Transverse colon (tissue), 4 donors: ENCODE measurements around the gene CCDC137. TPM values are rescaled to one million over a fixed set of nuclear protein-coding genes. Genes with fewer than 3 reads are reported as not detected.

Source experiments
- DNase-seq: peaks from one replicate; pipeline ENCODE4 v3.0.0-alpha.2; 2019
- H3K27ac ChIP-seq, 4 donors: fragments of 200-600 bp; sonication (generic); 2 replicates each; pipeline ENCODE4 v1.5.1; 2016 to 2018; ENCODE audit warnings: inconsistent platforms in 4 of 4
- H3K27me3 ChIP-seq: fragments of 200-600 bp; sonication (generic); 2 replicates; pipeline ENCODE4 v1.5.1; 2017; ENCODE audit warnings: inconsistent platforms
- H3K36me3 ChIP-seq, 4 donors: fragments of 200-600 bp; sonication (generic); 2 replicates each; pipeline ENCODE4 v1.5.1; 2017 to 2019; ENCODE audit warnings: inconsistent platforms in 4 of 4
- H3K4me1 ChIP-seq, 4 donors: fragments of 200-600 bp; sonication (generic); 2 replicates each; pipeline ENCODE4 v1.5.1; 2017 to 2020; ENCODE audit warnings: inconsistent platforms in 4 of 4
- H3K4me3 ChIP-seq, 4 donors: fragments of 200-600 bp; sonication (generic); 1 replicate in 1 of 4; 2 replicates in 3 of 4; pipeline versions ENCODE4 v1.5.1 to v1.6.1; 2017 to 2019; ENCODE audit warnings: inconsistent platforms in 4 of 4
- H3K9me3 ChIP-seq, 2 donors: fragments of 200-600 bp; sonication (generic); 2 replicates each; pipeline ENCODE4 v1.5.1; 2017 to 2019; ENCODE audit warnings: inconsistent platforms in 2 of 2
- EP300 ChIP-seq: sonication (generic); formaldehyde crosslinking; IDR thresholded peaks from one replicate; pipeline ENCODE4 v1.6.1; 2017; ENCODE audit warnings: antibody characterized with exemption, low read depth
- POLR2A ChIP-seq: fragments of 450-650 bp; IDR thresholded peaks from one replicate; pipeline ENCODE4 v1.6.1; 2016; ENCODE audit warnings: antibody characterized with exemption, mild to moderate bottlenecking, moderate library complexity
- POLR2AphosphoS5 ChIP-seq, 3 donors: sonication (generic); formaldehyde crosslinking; IDR thresholded peaks; one replicate each; pipeline ENCODE4 v1.6.1; 2016; ENCODE audit warnings: antibody characterized with exemption in 3 of 3
- WGBS, 2 donors: methylation state at CpG; one replicate each; pipeline ENCODE4 v1.1.5; 2018; ENCODE audit warnings: low coverage in 1 of 2; 5-methylcytosine and 5-hydroxymethylcytosine counted together
- in situ Hi-C, 4 donors: fragments of 200-750 bp; cut with MboI; loops; one replicate each; pipeline versions ENCODE4 v1.15.0 to v1.15.1; 2017; ENCODE audit warnings: low sequenced_read_pairs in 3 of 4, low pct_ligation_motif_present in 1 of 4, low pct_unique_long_range_greater_than_20kb in 1 of 4
- intact Hi-C: fragments of 100-400 bp; cut with DNase I; formaldehyde crosslinking; loops from one replicate; pipeline ENCODE4 v1.15.1; 2023; ENCODE audit warnings: low total_unique reads
- total RNA-seq, 4 donors: library from RNA; depleted of rRNA; stranded (reverse); fragments of >200 nt; gene quantifications; one replicate each; pipeline ENCODE4 v1.1.0, GENCODE V29; 2016
- TF ChIP-seq, protein P1 (sequence below), 5 experiments: fragments of 200-600 bp in 3 of 5; fragments of 450-650 bp in 2 of 5; sonication (generic) in 3 of 5; IDR thresholded peaks; 1 replicate in 2 of 5; 2 replicates in 3 of 5; pipeline ENCODE4 v1.5.1; 2016 to 2017; ENCODE audit warnings: antibody characterized with exemption in 5 of 5, inconsistent platforms in 3 of 5, mild to moderate bottlenecking in 2 of 5, moderate library complexity in 1 of 5

The CCDC137 gene
- total RNA-seq, 4 donors from 2014 or later: 7.6 to 21.3 (median 13.5) TPM

DNA sequence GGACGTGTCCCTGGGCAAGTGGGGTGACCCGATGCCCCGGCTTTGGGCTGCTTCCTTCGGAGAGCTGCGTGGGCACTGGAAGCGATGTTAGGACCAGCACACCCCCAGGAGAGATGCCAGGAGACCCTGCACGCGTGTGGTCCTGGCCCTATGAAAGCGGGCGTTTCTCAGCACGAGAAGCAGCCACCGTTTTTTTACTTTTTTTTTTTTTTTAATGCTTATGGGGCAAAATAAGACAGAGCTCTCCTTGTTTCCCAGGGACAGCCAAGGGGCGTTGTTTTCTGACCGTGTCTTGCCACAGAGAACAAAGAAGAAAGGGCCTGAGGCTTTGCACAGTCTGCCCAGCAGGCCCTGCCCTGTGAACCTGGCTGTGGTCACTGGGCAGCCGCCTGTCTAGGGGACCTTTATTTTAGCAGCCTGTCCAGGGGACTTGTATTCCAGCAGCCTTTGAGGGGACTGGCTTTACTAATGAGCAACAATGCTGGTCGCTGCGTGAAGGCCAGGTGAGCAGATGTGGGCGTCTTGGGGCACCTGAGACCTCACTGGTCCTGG, 46.5 kb downstream of the CCDC137 start:
- no peak for DNase-seq
- 31% methylated on average over 18 of the region's 18 CpGs; no CpG with 5 or more reads in 1 of the 2 donors for WGBS, 2 donors
- Histone ChIP-seq H3K36me3 (peaks cover 0 to 3% (median 0%) of the 10 kb centered on the region in 4 donors), H3K27ac (peak overlapping the region; percentile 80 to 90 (median 86)), H3K9me3 (no peaks in the 10 kb centered on the region), H3K4me3 (peak overlapping the region; percentile 53 to 94 (median 77)), H3K27me3 (no peaks in the 10 kb centered on the region), H3K4me1 (peaks cover 27 to 45% (median 43%) of the 10 kb centered on the region in 4 donors)
- in situ Hi-C loops (no loop called here), intact Hi-C loops (no loop called here)
- TF ChIP-seq, protein P1, sequence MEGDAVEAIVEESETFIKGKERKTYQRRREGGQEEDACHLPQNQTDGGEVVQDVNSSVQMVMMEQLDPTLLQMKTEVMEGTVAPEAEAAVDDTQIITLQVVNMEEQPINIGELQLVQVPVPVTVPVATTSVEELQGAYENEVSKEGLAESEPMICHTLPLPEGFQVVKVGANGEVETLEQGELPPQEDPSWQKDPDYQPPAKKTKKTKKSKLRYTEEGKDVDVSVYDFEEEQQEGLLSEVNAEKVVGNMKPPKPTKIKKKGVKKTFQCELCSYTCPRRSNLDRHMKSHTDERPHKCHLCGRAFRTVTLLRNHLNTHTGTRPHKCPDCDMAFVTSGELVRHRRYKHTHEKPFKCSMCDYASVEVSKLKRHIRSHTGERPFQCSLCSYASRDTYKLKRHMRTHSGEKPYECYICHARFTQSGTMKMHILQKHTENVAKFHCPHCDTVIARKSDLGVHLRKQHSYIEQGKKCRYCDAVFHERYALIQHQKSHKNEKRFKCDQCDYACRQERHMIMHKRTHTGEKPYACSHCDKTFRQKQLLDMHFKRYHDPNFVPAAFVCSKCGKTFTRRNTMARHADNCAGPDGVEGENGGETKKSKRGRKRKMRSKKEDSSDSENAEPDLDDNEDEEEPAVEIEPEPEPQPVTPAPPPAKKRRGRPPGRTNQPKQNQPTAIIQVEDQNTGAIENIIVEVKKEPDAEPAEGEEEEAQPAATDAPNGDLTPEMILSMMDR (IDR thresholded peaks at IDR 0.05): no peak
- TF ChIP-seq POLR2A: no peak
- no peak for TF ChIP-seq EP300
- TF ChIP-seq POLR2AphosphoS5 (IDR thresholded peaks at IDR 0.05): no peak

DNA sequence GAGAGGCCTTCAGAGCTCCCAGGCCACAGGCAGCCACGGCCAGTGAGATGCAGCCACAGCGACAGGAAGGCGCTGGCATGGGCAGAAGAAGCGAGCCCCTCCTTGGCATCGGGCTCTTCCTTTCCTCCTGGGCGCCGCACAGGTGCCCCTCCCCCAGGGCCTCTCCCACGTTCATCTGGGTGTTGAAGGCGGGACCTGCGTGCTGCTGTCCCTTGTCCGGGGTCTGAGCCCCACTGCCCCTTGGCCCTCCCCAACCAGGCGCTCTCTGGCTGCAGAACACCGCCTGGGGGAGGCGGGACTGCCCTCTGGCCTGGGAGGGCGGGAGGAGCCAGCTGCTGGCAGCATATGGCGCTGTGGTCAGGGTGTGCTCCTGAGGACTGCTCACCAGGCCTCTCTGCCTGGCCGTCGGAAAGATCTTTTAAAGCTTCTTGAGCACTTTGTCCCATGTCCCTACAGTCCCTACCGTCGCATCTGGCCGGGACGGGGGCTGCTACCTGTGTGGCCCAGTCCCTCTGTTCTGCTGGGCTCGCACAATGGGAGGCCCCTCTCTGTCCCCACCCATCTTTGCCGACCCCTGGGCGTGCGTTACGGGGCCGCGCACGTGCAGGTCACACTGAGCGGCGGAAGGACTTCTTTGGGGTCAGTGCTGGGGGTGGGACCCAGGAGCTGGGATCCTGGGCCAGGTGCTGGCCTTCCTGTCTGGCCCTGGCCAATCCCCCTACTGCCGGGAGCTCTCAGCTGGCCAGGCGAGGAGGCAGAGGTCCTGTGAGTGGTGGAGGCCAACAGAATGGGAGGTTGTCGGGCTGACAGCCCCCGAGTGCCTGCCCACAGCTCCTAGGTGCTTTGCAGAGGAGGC, 47.2 kb downstream of the CCDC137 start:
- DNase-seq: peak; percentile 69
- intact Hi-C loops (no loop called here), in situ Hi-C loops (no loop called here)
- TF ChIP-seq POLR2AphosphoS5 (IDR thresholded peaks at IDR 0.05): peak in 1 of 3 donors; percentile 66
- TF ChIP-seq, protein P1 (IDR thresholded peaks at IDR 0.05): no peak
- no peak for TF ChIP-seq EP300
- peak; percentile 48 for TF ChIP-seq POLR2A
- 47 to 48% methylated on average over 3 to 34 of the region's 36 CpGs for whole genome bisulfite sequencing, 2 donors
- H3K4me3 ChIP-seq: peak overlapping the region in 3 of 4 donors; percentile 75 to 94 (median 79)
- H3K36me3 ChIP-seq: peaks cover 0 to 4% (median 0%) of the 10 kb centered on the region in 4 donors
- peak overlapping the region; percentile 80 to 90 (median 86) for H3K27ac ChIP-seq
- peaks cover 27 to 45% (median 43%) of the 10 kb centered on the region in 4 donors for H3K4me1 ChIP-seq
- H3K27me3 ChIP-seq: no peaks in the 10 kb centered on the region
- H3K9me3 ChIP-seq: no peaks in the 10 kb centered on the region

DNA sequence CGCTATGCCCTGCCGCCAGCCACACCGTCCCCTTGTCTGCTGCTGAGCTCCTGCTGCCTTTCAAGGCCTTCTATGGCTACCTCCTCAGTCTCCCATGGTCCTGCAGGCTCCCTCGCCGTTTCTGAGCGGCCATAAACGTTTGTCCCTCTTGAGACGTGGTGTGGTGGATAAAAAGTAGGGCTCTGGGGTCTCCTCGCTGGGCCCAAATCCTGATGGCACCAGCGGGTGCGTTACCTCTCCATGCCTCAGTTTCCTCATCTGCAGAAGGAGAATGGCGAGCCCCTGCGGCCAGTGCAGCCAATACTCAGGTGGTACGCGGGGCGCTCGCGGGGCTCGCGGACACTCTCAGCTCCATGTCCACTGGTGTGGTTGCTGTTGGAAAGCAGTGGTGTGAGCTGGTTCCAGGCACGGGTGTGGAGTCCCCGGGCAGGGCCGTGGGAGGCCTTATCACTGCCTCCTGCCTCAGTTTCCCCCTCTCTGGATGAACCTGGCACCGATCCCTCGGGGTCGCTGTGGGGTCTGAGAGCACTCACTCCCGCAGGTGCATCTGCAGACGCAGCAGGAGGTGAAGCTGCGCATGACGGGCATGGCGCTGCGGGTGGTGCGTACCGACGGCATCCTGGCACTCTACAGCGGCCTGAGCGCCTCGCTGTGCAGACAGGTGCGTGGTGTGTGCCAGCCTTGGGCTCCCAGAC, 48.0 kb downstream of the CCDC137 start:
- no peak for TF ChIP-seq POLR2A
- TF ChIP-seq POLR2AphosphoS5 (IDR thresholded peaks at IDR 0.05): no peak
- TF ChIP-seq EP300: no peak
- TF ChIP-seq, protein P1 (IDR thresholded peaks at IDR 0.05): no peak
- Histone ChIP-seq H3K36me3 (peaks cover 0 to 4% (median 0%) of the 10 kb centered on the region in 4 donors), H3K27ac (peak overlapping the region; percentile 80 to 90 (median 86)), H3K4me1 (peaks cover 27 to 44% (median 41%) of the 10 kb centered on the region in 4 donors), H3K9me3 (no peaks in the 10 kb centered on the region), H3K4me3 (peak overlapping the region in 2 of 4 donors; percentile 79 to 94), H3K27me3 (no peaks in the 10 kb centered on the region)
- DNase-seq: no peak
- intact Hi-C loops (no loop called here), in situ Hi-C loops (no loop called here)
- WGBS, 2 donors: 80 to 96% methylated on average over 4 to 39 of the region's 39 CpGs
